Lower leg skin (tissue), 3 donors: ENCODE data around the gene SHROOM2.

ENCODE experiments used
- CTCF ChIP-seq, 3 donors: fragments of 450-650 bp; IDR thresholded peaks; one replicate each; pipeline ENCODE4 v1.5.1; 2016; ENCODE audit warnings: antibody characterized with exemption in 3 of 3, mild to moderate bottlenecking in 3 of 3, moderate library complexity in 2 of 3
- POLR2A ChIP-seq, 2 donors: fragments of 450-650 bp; IDR thresholded peaks; one replicate each; pipeline ENCODE4 v1.6.1; 2016 to 2017; ENCODE audit warnings: antibody characterized with exemption in 2 of 2, mild to moderate bottlenecking in 1 of 2, moderate library complexity in 1 of 2

- TF ChIP-seq CTCF (IDR thresholded peaks at IDR 0.05) (no peak), POLR2A (IDR thresholded peaks at IDR 0.05) (no peak)
Observed at GRCh38 chrX:9848718-9849479, 62.7 kb downstream of the SHROOM2 start.
